ENCODE results near the gene EPS8L1. TPM values are rescaled to one million over a fixed set of nuclear protein-coding genes. Genes with fewer than 3 reads are reported as not detected.

The EPS8L1 gene
- total and polyA plus RNA-seq, 12 donors = 0.53 to 7.9 (median 1.3) TPM; not detected in 1

- peaks cover 31 to 84% (median 75%) of the 10 kb centered on the region in 7 donors for H3K27me3 ChIP-seq
- no peaks in the 10 kb centered on the region for H3K9me3 ChIP-seq
- no peak for TF ChIP-seq CTCF (IDR thresholded peaks at IDR 0.05)
- ATAC-seq (peak; percentile 54 to 70 (median 66)), DNase-seq (peak; percentile 73 to 82)
- peak overlapping the region; percentile 37 to 66 (median 54) for H3K4me3 ChIP-seq
- H3K27ac ChIP-seq = peak overlapping the region in 1 of 10 donors; percentile 65
- H3K4me1 ChIP-seq = peaks cover 6 to 34% (median 22%) of the 10 kb centered on the region in 9 donors
- 0 to 1% methylated on average over 60 of the region's 60 CpGs for WGBS, 2 donors
- intact Hi-C loops (cut with DNase I) = no loop called here
- no peaks in the 10 kb centered on the region for H3K36me3 ChIP-seq
Measured at GRCh38 chr19:55080968-55081769, 5.5 kb downstream of the EPS8L1 start.

GRCh38 chr19:55081770-55082019 is 6.0 kb downstream of the EPS8L1 start:
- H3K9me3 ChIP-seq = no peaks in the 10 kb centered on the region
- peaks cover 6 to 39% (median 27%) of the 10 kb centered on the region in 9 donors for H3K4me1 ChIP-seq
- no peak for TF ChIP-seq CTCF (IDR thresholded peaks at IDR 0.05)
- H3K4me3 ChIP-seq = peak overlapping the region in 8 of 10 donors; percentile 25 to 66 (median 54)
- H3K27ac ChIP-seq = no peak overlapping the region
- 2 to 3% methylated on average over 22 of the region's 22 CpGs for WGBS, 2 donors
- intact Hi-C loops (cut with DNase I) = no loop called here
- H3K36me3 ChIP-seq = no peaks in the 10 kb centered on the region
- H3K27me3 ChIP-seq = peaks cover 31 to 83% (median 79%) of the 10 kb centered on the region in 7 donors
- DNase-seq = no peak
- peak in 2 of 8 donors; percentile 1 to 3 for ATAC-seq

- Histone ChIP-seq H3K27me3 (peaks cover 31 to 85% (median 77%) of the 10 kb centered on the region in 7 donors), H3K4me1 (peaks cover 6 to 44% (median 31%) of the 10 kb centered on the region in 9 donors), H3K27ac (no peak overlapping the region), H3K4me3 (peak overlapping the region in 8 of 10 donors; percentile 25 to 66 (median 54)), H3K9me3 (no peaks in the 10 kb centered on the region), H3K36me3 (no peaks in the 10 kb centered on the region)
- TF ChIP-seq CTCF (IDR thresholded peaks at IDR 0.05) = no peak
- intact Hi-C loops (cut with DNase I) = no loop called here
- peak in 1 of 8 donors; percentile 7 for ATAC-seq
- DNase-seq = peak in 1 of 2 donors; percentile 47
- 5 to 6% methylated on average over 63 to 64 of the region's 64 CpGs for WGBS, 2 donors
Measured at GRCh38 chr19:55082020-55082851, 6.6 kb downstream of the EPS8L1 start.

GRCh38 chr19:55083004-55083850 is 7.6 kb downstream of the EPS8L1 start:
- H3K36me3 ChIP-seq = no peaks in the 10 kb centered on the region
- no peak for TF ChIP-seq CTCF (IDR thresholded peaks at IDR 0.05)
- DNase-seq (no peak), ATAC-seq (no peak)
- no peak overlapping the region for H3K4me3 ChIP-seq
- peaks cover 31 to 95% (median 76%) of the 10 kb centered on the region in 7 donors for H3K27me3 ChIP-seq
- WGBS, 2 donors = 35 to 38% methylated on average over 42 of the region's 42 CpGs
- H3K9me3 ChIP-seq = no peaks in the 10 kb centered on the region
- peaks cover 11 to 54% (median 41%) of the 10 kb centered on the region in 9 donors for H3K4me1 ChIP-seq
- no peak overlapping the region for H3K27ac ChIP-seq
- intact Hi-C loops (cut with DNase I) = no loop called here
